Upper lobe of left lung (tissue), 6 donors: ENCODE results near the gene RGS19. TPM values are rescaled to one million over a fixed set of nuclear protein-coding genes. Genes with fewer than 3 reads are reported as not detected.

ENCODE experiments used
- ATAC-seq, 2 donors: fragments of 200-7000 bp; cut with Tn5 transposase; one replicate each; pipeline ENCODE4 v1.9.1; 2022; ENCODE audit warnings: mild to moderate bottlenecking in 2 of 2, moderate library complexity in 2 of 2; ENCODE audit not compliant: low FRiP score in 2 of 2
- DNase-seq, 2 donors: peaks; one replicate each; pipeline ENCODE4 v3.0.0-alpha.2; 2019 to 2020
- H3K27ac ChIP-seq, 4 donors: fragments of 200-600 bp; sonication (generic); one replicate each; pipeline ENCODE4 v1.5.1; 2016 to 2019
- H3K27me3 ChIP-seq, 4 donors: fragments of 200-600 bp; sonication (generic); one replicate each; pipeline ENCODE4 v1.5.1; 2017 to 2019
- H3K36me3 ChIP-seq, 4 donors: fragments of 200-600 bp; sonication (generic); one replicate each; pipeline ENCODE4 v1.5.1; 2016 to 2019
- H3K4me1 ChIP-seq, 4 donors: fragments of 200-600 bp; sonication (generic); one replicate each; pipeline ENCODE4 v1.5.1; 2018 to 2019
- H3K4me3 ChIP-seq, 4 donors: fragments of 200-600 bp; sonication (generic); one replicate each; pipeline ENCODE4 v1.5.1; 2017 to 2019; ENCODE audit warnings: mild to moderate bottlenecking in 2 of 4, moderate library complexity in 1 of 4
- H3K9me3 ChIP-seq, 4 donors: fragments of 200-600 bp; sonication (generic); one replicate each; pipeline ENCODE4 v1.5.1; 2018 to 2019
- EP300 ChIP-seq, 4 donors: sonication (generic); formaldehyde crosslinking; IDR thresholded peaks; one replicate each; pipeline ENCODE4 v1.5.1; 2017; ENCODE audit warnings: antibody characterized with exemption in 4 of 4, control low read depth in 2 of 4
- POLR2A ChIP-seq, 4 donors: fragments of 450-650 bp; IDR thresholded peaks; one replicate each; pipeline ENCODE4 v1.5.1; 2016 to 2017; ENCODE audit warnings: antibody characterized with exemption in 4 of 4, mild to moderate bottlenecking in 2 of 4
- POLR2AphosphoS5 ChIP-seq, 2 donors: sonication (generic); formaldehyde crosslinking; IDR thresholded peaks; one replicate each; pipeline ENCODE4 v1.5.1; 2017; ENCODE audit warnings: antibody characterized with exemption in 2 of 2
- WGBS, 2 donors: methylation state at CpG; one replicate each; pipeline ENCODE4 v1.1.5; 2017 to 2018; 5-methylcytosine and 5-hydroxymethylcytosine counted together
- total RNA-seq, 6 donors: library from RNA; depleted of rRNA in 4 of 6; stranded (reverse); fragments of >200 nt in 4 of 6; gene quantifications; one replicate each; pipeline versions ENCODE4 v1.1.0 to v1.2.1, GENCODE V29; 2016 to 2021
- TF ChIP-seq, protein P1 (sequence below), 6 experiments: fragments of 450-650 bp in 4 of 6; fragments of 200-600 bp in 2 of 6; sonication (generic) in 2 of 6; IDR thresholded peaks; one replicate each; pipeline ENCODE4 v1.5.1; 2016 to 2019; ENCODE audit warnings: antibody characterized with exemption in 6 of 6
- donor health status: DM: no; HTN: no; CAD: no; lungs with moderate emphysema.
- donor health status: DM: no; HTN: yes; CAD: no; lungs with severe emphysema.

Gene RGS19
- total RNA-seq, 6 donors from 2014 or later = 21.5 to 70.8 (median 55.6) TPM

DNA sequence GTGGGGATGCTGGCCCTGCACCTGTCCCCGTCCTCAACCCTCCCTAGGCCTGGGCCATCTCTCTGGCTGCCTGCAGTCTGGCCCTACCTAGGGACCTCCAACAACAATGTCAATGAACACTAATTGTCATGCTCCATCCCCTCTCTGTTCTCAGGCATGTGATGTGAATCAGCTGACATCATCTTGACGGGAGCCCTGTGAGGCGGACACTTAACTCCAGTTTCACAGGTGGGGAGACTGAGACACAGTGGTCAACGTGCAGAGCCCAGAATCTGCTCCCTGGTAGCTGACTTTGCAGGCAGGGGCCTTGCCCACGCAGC, 17.1 kb downstream of the RGS19 start:
- DNase-seq (no peak), ATAC-seq (no peak)
- no peaks in the 10 kb centered on the region for H3K36me3 ChIP-seq
- WGBS, 2 donors = 60 to 69% methylated on average over 3 to 5 of the region's 5 CpGs
- H3K9me3 ChIP-seq = no peaks in the 10 kb centered on the region
- peak overlapping the region in 3 of 4 donors; percentile 78 to 95 (median 83) for H3K4me3 ChIP-seq
- H3K27me3 ChIP-seq = no peaks in the 10 kb centered on the region
- peaks cover 33 to 50% (median 38%) of the 10 kb centered on the region in 4 donors for H3K4me1 ChIP-seq
- H3K27ac ChIP-seq = peak overlapping the region; percentile 74 to 86 (median 85)
- no peak for TF ChIP-seq POLR2AphosphoS5 (IDR thresholded peaks at IDR 0.05)
- TF ChIP-seq POLR2A (IDR thresholded peaks at IDR 0.05) = no peak
- TF ChIP-seq EP300 (IDR thresholded peaks at IDR 0.05) = no peak
- TF ChIP-seq, protein P1, sequence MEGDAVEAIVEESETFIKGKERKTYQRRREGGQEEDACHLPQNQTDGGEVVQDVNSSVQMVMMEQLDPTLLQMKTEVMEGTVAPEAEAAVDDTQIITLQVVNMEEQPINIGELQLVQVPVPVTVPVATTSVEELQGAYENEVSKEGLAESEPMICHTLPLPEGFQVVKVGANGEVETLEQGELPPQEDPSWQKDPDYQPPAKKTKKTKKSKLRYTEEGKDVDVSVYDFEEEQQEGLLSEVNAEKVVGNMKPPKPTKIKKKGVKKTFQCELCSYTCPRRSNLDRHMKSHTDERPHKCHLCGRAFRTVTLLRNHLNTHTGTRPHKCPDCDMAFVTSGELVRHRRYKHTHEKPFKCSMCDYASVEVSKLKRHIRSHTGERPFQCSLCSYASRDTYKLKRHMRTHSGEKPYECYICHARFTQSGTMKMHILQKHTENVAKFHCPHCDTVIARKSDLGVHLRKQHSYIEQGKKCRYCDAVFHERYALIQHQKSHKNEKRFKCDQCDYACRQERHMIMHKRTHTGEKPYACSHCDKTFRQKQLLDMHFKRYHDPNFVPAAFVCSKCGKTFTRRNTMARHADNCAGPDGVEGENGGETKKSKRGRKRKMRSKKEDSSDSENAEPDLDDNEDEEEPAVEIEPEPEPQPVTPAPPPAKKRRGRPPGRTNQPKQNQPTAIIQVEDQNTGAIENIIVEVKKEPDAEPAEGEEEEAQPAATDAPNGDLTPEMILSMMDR (IDR thresholded peaks at IDR 0.05) = no peak

DNA sequence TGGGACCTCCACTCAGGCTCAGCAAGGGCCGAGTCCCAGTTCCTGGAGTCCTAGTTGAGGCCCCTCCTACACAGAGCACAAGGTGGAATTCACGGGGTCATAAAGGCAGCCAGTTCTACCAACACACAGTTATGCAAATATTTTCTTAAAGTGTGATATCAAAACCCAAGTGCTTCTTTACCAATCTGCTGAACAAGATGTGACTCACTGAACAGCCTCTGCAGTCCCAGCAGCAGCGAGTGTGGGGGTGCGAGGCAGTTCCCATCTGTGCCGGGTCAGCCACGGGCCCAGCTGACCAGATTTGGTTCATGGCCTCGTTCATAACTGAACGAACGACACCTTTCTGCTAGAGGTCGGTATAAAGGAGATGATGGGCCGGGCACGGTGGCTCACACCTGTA, 20.8 kb downstream of the RGS19 start:
- WGBS, 2 donors = 71 to 80% methylated on average over 9 to 12 of the region's 12 CpGs
- Histone ChIP-seq H3K27ac (peak overlapping the region in 1 of 4 donors; percentile 19), H3K4me1 (peaks cover 34 to 57% (median 47%) of the 10 kb centered on the region in 4 donors), H3K9me3 (no peaks in the 10 kb centered on the region), H3K4me3 (no peak overlapping the region), H3K36me3 (no peaks in the 10 kb centered on the region), H3K27me3 (no peaks in the 10 kb centered on the region)
- TF ChIP-seq, protein P1 (IDR thresholded peaks at IDR 0.05) = no peak
- TF ChIP-seq POLR2AphosphoS5 (IDR thresholded peaks at IDR 0.05) (no peak), POLR2A (IDR thresholded peaks at IDR 0.05) (no peak), EP300 (IDR thresholded peaks at IDR 0.05) (no peak)
- ATAC-seq = no peak
- DNase-seq = no peak

DNA sequence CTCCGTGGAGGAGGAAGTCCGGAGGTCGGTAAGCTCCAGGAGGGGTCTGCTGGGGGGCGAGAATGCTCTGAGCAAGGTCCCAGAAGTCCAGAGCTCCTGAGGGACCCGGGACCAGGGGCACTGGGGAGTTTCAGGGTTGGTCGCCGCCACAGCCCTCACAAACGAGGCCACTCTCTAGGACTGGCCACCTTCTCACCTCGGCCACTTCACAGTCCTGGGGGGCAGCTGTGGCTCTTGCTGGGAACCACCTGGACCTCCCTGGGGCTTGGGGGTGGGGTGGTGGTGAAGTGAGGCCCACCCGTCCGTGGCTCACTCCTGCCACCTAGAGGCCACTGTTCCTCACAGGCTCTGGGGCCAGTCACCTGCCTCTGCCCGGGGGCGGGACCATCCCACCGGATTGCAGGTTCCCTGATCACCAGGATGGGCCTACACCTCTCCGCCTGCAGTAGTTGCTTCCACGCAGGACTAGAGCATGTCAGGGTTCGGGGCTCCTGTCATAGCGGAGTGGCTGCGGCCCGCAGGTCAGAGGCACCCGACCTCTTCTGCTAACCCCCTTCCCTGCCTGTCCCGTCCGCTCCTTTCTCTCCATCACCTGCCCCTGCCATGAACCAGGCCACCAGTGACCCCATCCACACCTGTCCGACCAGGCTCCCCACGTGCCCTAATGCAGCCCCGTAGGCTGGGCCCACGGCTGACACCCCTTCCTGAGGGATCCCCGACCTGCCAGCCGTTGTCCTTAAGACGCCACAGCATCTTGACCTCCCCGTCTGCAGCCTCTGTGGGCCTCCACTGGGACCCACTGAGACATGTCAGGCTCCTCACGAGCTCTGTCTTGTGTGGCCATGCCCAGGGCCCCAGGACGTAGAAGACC, 21.5 kb downstream of the RGS19 start:
- H3K27ac ChIP-seq = peak overlapping the region; percentile 85 to 93 (median 90)
- DNase-seq (peak; percentile 74 to 81), ATAC-seq (peak; percentile 63 to 77)
- no peaks in the 10 kb centered on the region for H3K27me3 ChIP-seq
- peak overlapping the region in 3 of 4 donors; percentile 6 to 34 (median 23) for H3K4me3 ChIP-seq
- no peaks in the 10 kb centered on the region for H3K9me3 ChIP-seq
- TF ChIP-seq EP300 (IDR thresholded peaks at IDR 0.05) = no peak
- TF ChIP-seq, protein P1 (IDR thresholded peaks at IDR 0.05) = peak; percentile 82 to 90 (median 86)
- H3K36me3 ChIP-seq = no peaks in the 10 kb centered on the region
- 42 to 47% methylated on average over 15 to 28 of the region's 33 CpGs for WGBS, 2 donors
- H3K4me1 ChIP-seq = peaks cover 39 to 59% (median 51%) of the 10 kb centered on the region in 4 donors

DNA sequence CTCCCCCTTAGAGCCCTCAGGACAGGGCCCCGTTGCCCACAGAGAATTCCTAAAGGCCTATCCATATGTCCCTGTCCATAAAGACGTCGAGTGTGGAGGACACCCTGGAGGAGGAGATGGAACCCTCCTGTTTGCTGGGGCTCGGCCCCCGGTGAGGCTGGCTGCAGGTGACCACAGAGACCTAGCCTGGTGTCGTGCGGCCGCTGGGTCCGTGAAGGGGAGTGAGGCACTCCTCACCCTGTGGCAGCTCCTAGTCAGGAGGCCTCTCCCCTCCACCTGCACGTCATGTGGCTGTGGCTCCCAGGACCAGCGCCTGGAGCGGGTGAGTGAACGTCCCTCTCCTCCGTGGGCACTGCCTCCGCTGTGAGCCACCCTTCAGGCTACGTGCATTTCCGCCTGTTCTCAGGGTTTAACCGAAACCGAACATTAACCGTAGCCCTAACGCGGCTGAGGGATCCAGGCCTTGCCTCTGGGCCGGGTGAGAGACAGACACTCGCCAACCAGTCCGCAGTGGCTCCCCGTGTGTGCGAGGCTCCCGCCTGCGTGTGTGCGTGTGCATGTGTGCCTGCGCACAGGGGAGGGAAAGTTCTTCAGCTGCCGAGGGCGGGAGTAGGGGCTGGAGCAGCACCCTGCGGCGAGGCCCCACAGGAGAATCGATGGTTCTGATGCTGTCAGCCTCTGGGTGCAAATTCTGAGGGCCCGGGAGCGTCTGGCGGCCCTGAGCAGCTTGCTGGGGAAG, 22.3 kb downstream of the RGS19 start:
- no peak for ATAC-seq
- no peaks in the 10 kb centered on the region for H3K27me3 ChIP-seq
- no peaks in the 10 kb centered on the region for H3K9me3 ChIP-seq
- TF ChIP-seq EP300 (IDR thresholded peaks at IDR 0.05) (no peak), POLR2AphosphoS5 (IDR thresholded peaks at IDR 0.05) (no peak), POLR2A (IDR thresholded peaks at IDR 0.05) (no peak)
- TF ChIP-seq, protein P1 (IDR thresholded peaks at IDR 0.05) = no peak
- WGBS, 2 donors = 55 to 61% methylated on average over 21 to 35 of the region's 39 CpGs
- H3K36me3 ChIP-seq = no peaks in the 10 kb centered on the region
- DNase-seq = no peak
- peak overlapping the region; percentile 85 to 93 (median 90) for H3K27ac ChIP-seq
- H3K4me3 ChIP-seq = peak overlapping the region in 3 of 4 donors; percentile 6 to 34 (median 23)
- peaks cover 36 to 61% (median 49%) of the 10 kb centered on the region in 4 donors for H3K4me1 ChIP-seq
